Mucosa of descending colon (tissue), 3 donors: Measurements from ENCODE around the gene PTPRN2. TPM values are rescaled to one million over a fixed set of nuclear protein-coding genes. Genes with fewer than 3 reads are reported as not detected.

Experiments used
- ATAC-seq: fragments of 200-7000 bp; cut with Tn5 transposase; one replicate; pipeline ENCODE4 v1.9.1; 2020; ENCODE audit warnings: mild to moderate bottlenecking, moderate library complexity
- DNase-seq, 3 donors: peaks; one replicate each; pipeline ENCODE4 v3.0.0-alpha.2; 2020
- H3K36me3 ChIP-seq: fragments of 200-600 bp; one replicate; pipeline ENCODE4 v1.8.0; 2021; ENCODE audit warnings: low read depth, mild to moderate bottlenecking
- H3K4me1 ChIP-seq: fragments of 200-600 bp; one replicate; pipeline ENCODE4 v1.8.0; 2021; ENCODE audit warnings: low read depth, mild to moderate bottlenecking
- H3K4me3 ChIP-seq: fragments of 200-600 bp; one replicate; pipeline ENCODE4 v1.8.0; 2021; ENCODE audit warnings: mild to moderate bottlenecking
- H3K9me3 ChIP-seq: fragments of 200-600 bp; one replicate; pipeline ENCODE4 v1.8.0; 2021; ENCODE audit warnings: mild to moderate bottlenecking
- intact Hi-C, 2 donors: fragments of 100-400 bp; cut with DNase I in 1 of 2; cut with micrococcal nuclease in 1 of 2; formaldehyde crosslinking; loops; one replicate each; pipeline versions ENCODE4 v1.11.0 to v1.11.1; 2022; cut with DNase I, micrococcal nuclease
- total RNA-seq, 3 donors: library from RNA; stranded (reverse); fragmentation: NEBNext Ultra II Directional in 2 of 3; extraction: Animal tissue kit (Norgen Biotek cat#: 25700) in 2 of 3; gene quantifications; one replicate each; pipeline versions ENCODE4 v1.2.1 to v1.2.4, GENCODE V29; 2021 to 2023
- TF ChIP-seq, protein P1 (sequence below): fragments of 200-600 bp; IDR thresholded peaks from one replicate; pipeline ENCODE4 v1.8.0; 2022; ENCODE audit warnings: antibody characterized with exemption, mild to moderate bottlenecking
- donor health status: DM: no; HTN: no; CAD: no; lungs with moderate emphysema.
- donor health status: DM: no; HTN: no; CAD: no.
- donor health status: DM: no; HTN: yes; CAD: no.

PTPRN2 gene
- total RNA-seq, 3 donors from 2014 or later = 12.5 to 28.0 (median 26.2) TPM

DNA sequence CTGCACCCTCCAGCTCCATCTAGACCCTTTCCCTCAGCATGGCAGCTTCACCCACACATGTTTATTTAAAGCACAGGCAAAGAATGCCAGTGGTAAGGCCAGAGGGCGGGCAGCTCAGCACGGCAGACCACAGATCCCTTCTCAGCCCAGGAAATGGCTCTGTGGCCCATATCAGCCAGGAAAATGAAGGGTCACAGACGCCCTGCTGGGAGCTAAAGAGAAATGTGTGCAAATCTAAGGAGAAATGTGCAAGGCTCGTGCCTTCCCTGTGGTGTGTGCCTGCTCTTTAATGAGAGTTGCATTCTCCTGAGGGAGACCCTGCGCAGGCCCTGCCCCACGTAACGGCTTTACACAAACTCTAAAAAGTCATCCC is 23.0 kb downstream of the PTPRN2 start:
- Histone ChIP-seq H3K4me3 (no peak overlapping the region), H3K4me1 (no peaks in the 10 kb centered on the region), H3K36me3 (no peaks in the 10 kb centered on the region), H3K9me3 (no peaks in the 10 kb centered on the region)
- TF ChIP-seq, protein P1, sequence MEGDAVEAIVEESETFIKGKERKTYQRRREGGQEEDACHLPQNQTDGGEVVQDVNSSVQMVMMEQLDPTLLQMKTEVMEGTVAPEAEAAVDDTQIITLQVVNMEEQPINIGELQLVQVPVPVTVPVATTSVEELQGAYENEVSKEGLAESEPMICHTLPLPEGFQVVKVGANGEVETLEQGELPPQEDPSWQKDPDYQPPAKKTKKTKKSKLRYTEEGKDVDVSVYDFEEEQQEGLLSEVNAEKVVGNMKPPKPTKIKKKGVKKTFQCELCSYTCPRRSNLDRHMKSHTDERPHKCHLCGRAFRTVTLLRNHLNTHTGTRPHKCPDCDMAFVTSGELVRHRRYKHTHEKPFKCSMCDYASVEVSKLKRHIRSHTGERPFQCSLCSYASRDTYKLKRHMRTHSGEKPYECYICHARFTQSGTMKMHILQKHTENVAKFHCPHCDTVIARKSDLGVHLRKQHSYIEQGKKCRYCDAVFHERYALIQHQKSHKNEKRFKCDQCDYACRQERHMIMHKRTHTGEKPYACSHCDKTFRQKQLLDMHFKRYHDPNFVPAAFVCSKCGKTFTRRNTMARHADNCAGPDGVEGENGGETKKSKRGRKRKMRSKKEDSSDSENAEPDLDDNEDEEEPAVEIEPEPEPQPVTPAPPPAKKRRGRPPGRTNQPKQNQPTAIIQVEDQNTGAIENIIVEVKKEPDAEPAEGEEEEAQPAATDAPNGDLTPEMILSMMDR = no peak
- DNase-seq (no peak), ATAC-seq (no peak)
- intact Hi-C loops = no loop called here

DNA sequence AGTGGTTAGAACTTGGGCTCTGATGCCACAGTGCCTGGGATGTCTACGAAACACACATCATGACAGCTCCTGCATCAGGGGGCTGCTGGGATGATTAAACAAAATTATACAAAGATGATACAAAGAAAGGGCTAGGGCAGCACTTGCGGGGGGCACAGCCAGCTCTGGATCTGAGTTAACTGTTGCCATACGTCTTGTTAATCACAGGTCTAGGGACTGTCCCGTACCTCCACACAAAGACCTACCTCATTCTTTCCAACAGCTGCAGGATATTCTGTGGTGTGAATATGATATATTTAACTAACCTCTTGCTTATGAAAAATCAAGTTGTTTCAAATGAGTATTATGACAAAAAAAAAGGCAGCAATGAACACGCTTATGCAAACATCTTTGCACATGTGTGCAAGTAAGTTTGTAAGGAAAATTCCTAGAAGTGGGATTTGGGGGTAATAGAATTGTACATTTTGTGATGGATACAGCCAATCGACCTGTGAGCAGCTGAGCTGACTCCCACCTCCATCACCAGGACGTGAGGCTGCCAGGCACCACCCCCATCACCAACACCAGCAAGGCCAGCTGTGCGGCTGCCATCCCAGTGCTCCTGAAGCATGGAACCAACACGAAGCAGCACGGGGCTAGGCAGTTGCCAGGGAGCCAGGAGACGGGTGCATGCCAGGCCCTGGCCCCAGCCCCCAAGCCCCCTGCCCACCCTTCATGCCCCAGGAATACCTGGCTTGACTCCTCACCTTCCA is 23.5 kb downstream of the PTPRN2 start:
- ATAC-seq (no peak), DNase-seq (no peak)
- Histone ChIP-seq H3K9me3 (no peaks in the 10 kb centered on the region), H3K4me1 (no peaks in the 10 kb centered on the region), H3K4me3 (no peak overlapping the region), H3K36me3 (no peaks in the 10 kb centered on the region)
- TF ChIP-seq, protein P1 = no peak
- intact Hi-C loops = no loop called here

DNA sequence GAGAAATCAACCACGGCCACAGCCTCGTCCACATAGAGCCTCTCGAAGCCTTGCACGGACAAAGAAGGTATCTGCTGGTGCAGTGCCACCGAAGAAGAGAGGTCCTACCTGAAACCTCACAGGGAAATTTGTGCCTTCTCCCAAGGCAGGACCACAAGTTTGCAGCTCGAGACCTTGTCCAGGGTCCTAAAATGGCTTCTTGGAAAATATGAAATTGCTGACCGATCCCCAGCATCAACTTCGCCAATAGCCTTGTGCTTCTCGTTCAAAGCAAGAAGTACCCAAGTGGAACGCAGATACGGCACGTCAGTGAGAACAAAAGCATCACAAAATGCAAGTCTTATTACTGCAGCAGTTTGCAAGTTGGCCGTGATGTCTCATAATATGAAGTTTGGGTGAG is 24.6 kb downstream of the PTPRN2 start:
- no peak for ATAC-seq
- DNase-seq = no peak
- TF ChIP-seq, protein P1 = no peak
- Histone ChIP-seq H3K4me1 (no peaks in the 10 kb centered on the region), H3K36me3 (no peaks in the 10 kb centered on the region), H3K9me3 (no peaks in the 10 kb centered on the region), H3K4me3 (no peak overlapping the region)
- intact Hi-C loops = no loop called here

DNA sequence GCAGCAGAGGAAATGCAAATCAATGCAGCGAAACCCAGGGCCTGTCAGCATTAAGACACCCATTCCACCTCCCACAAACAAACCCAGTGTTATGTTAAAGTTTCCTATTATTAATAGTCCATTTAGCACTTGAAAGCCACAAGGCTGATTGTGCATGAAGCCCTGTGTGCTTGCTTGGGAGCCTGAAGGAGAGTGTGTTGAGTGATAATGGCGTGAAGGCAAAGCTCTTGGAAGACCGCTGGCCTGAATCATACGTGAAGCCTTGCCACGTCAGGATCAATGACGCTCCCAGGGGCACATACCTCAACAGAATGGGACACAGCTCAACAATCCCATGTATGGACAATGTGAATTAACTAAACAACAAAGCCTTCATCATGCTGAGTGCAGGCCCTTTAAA is 25.1 kb downstream of the PTPRN2 start:
- intact Hi-C loops = no loop called here
- ATAC-seq = no peak
- TF ChIP-seq, protein P1 = no peak
- Histone ChIP-seq H3K4me3 (no peak overlapping the region), H3K36me3 (no peaks in the 10 kb centered on the region), H3K9me3 (no peaks in the 10 kb centered on the region), H3K4me1 (no peaks in the 10 kb centered on the region)
- no peak for DNase-seq

DNA sequence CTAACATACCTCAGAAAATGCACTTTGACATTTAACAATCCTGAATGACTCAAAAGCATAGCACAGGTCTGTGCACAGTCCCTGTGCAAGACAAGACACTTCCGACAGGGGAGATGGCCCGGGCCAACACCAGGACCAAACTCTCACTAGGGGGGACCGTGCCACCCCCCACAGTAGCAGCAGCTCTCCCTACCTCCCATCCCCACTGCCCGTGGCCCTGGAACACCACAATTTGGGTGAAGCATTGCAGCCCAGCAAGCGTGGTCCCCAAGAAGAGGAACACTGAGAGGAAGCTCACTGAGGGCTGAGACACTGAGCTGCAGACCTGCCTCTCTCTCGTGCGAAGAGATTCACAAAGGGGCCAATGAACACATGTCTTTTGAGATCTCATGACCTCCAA is 26.0 kb downstream of the PTPRN2 start:
- DNase-seq (no peak), ATAC-seq (no peak)
- intact Hi-C loops = no loop called here
- TF ChIP-seq, protein P1 = no peak
- Histone ChIP-seq H3K4me1 (no peaks in the 10 kb centered on the region), H3K9me3 (no peaks in the 10 kb centered on the region), H3K36me3 (no peaks in the 10 kb centered on the region), H3K4me3 (no peak overlapping the region)

DNA sequence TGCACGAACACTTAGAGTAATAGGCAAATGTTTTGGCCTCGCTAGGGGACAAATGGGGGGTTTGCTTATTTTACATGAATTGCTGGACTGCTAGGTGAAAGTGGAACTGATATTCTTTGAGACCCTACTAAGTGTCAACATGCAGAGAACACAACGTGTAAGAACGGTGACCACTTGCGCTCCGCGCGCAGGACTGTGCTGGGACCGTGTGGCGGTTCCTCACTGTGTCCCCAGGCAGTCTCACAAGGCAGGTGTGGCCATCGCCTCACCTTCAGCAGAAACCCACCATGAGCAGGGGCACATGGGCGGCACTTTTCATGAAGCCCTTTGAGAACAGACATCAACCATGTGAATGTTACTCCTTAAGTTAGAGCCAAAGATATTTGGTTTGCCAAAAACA is 27.2 kb downstream of the PTPRN2 start:
- TF ChIP-seq, protein P1 = no peak
- no peak overlapping the region for H3K4me3 ChIP-seq
- H3K9me3 ChIP-seq = no peaks in the 10 kb centered on the region
- no peak for DNase-seq
- intact Hi-C loops = no loop called here
- no peak for ATAC-seq
- H3K4me1 ChIP-seq = no peaks in the 10 kb centered on the region
- H3K36me3 ChIP-seq = no peaks in the 10 kb centered on the region
